Activated T-helper 1 cell treated with Interleukin-2 at 50 U/mL for 16 hours (primary cell): ENCODE measurements around the gene ADAM12.

ENCODE experiments used
- DNase-seq: peaks from one replicate; pipeline ENCODE4 v3.0.0-alpha.2; 2020; ENCODE audit warnings: low read depth

The ADAM12 gene

DNA sequence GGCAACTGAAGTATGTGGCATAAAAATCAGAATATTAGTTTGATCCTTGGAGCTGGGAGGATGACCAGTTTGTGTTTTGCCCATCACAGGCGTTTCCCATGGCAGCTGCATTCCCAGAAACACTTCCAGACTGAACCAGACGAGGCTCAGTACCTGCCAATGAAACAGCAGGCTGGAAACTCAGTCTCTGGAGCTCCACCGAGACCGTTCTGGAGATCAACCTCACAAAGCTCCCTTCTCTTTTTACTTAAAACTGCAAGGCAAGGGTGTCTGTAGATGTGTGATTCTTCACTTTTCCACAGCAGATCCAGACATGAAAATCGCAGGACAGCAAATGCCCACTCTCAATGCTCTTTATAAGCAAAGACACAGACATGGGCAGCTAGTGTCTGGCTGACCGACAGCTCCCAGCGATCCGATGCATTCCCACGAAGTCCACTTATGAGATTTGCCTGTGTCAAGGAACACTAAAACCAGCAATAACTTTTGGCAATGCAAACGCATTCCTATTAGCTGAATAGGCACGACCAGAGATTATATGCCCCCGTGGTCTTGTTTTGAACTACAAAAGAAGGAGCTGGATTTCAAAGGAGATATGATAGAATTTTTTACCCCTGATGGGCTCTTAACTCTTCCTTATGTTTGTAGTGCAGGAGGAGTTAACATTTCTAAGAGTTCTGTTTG is 72.6 kb downstream of the ADAM12 start:
- DNase-seq, result no peak

DNA sequence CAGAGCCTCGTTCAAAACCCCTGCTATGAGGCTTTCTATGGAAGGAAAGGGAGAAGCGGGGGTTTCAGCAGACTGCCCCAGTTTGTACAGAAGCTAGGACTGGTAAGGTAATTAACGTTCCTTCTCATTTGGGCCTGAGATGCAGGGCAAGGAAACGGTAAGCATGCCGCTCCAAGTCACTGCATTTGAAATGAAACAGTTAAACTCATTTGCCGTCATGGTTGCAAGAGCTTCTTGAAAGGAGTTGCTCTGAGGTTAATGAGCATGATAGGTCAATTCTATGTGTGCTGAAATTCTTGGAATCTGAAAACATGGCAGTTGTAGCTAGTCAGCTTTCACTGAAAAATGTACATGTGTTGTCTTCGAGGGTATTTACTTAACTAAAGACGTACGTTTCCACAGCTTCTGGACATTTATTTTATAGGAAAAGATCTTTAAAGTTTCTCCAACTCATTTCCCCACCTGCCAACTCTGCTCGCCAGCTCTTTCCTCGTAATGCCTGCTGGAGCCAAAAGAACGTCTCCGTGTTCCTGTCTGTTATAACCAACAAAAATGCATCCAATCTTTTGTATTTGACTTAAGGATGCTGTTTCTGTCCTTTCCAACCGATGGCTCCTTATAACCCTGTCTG is 73.3 kb downstream of the ADAM12 start:
- DNase-seq, result no peak

DNA sequence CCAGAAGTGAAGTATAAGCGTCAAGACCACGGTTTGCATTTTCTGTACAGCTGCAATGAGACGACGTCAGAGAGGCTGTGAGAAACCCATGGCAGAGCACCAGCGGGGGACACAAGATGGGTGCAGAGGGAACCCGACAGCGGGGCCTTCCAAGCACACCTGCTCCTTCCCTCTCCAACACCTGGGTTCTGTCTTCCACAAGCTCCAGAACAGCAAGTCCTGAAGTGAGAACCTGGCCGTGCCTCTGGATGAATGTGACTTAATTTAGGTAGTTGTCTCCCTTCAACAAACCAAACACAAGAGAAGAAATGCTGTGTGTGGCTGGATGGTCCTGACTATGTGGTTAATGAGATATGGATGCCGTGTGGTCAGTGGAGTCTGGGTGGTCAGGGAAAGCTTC is 76.1 kb downstream of the ADAM12 start:
- no peak for DNase-seq

DNA sequence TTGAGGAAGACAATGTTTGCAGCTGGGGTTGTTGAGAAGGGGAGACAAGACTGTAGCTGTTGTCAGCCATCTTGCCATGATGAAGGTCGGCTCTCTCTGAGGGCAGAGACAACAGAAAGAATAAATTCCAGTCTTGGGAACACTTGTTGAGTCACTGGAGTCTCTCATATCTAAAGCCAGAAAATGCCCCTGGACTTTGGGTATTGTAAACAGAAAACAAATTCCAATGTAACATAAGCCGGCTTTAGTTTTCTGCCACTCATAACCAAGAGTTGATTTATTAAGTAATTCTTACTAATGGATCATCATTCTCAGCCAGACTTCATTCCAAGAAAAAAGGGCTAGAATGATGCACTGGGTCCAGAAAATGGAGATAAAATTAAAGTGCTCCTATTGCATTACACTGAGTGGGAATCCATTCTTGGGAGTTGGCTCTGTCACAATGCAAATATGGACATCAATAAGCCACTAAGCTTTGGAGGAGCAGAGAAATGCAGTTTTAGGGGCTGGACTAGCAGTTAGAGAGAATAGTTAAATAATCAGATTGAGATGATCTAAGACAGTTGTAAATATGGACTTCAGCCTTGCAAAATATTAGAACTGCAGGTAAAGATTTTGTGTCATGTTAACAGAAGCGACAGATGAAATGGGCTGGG is 78.9 kb downstream of the ADAM12 start:
- DNase-seq, result no peak

DNA sequence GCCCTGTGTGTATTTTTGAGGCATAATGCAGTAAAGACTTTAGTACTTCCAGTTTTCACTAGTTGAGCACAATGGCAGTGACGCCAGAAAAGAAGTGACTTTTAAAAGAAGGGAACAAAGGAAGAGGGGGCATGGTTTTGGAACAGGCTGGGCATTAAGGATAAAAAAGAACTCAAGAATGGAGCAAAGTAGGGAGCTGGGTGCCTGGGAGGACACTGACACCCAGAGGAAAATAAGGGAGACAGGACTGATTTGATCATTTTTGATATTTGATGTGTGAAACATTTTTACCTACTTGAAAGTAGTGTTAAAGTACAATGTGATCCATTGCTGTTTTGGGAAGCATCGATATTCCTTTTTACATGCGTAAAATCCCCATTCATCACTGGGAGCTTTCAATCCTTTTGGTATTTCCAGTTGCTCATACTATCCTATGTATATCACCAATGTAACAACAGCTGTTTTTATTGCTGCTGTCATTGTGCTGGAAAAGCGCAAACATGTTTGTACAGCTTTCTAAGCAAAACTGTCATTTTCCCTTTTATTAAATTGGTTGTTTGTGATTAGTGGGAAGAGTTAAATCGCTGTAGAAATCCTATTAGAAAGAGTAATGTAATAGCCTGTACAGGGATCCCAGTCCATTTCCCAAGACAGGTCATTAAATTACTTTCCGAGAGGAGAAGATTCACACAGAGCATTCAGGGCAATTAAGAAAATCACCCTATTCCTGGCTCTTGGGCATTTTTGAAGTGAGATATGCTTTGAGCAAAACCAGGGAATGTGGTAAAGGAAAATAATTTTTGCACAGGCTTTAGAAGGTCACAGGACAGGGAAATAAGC is 85.2 kb downstream of the ADAM12 start:
- no peak for DNase-seq

DNA sequence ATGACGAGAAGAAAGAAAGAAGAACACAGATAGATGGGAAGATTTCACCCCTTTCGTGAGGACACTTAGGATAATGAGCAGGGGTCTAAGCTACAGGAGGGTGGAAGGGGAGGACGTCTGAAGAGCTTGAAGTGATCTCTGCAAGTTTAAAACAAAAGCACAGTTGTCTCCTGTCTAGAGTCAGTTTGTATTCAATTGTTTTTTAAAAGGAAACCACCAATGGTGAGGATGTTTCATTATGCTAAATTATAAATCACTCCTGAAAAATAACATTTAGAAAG is 85.9 kb downstream of the ADAM12 start:
- no peak for DNase-seq

DNA sequence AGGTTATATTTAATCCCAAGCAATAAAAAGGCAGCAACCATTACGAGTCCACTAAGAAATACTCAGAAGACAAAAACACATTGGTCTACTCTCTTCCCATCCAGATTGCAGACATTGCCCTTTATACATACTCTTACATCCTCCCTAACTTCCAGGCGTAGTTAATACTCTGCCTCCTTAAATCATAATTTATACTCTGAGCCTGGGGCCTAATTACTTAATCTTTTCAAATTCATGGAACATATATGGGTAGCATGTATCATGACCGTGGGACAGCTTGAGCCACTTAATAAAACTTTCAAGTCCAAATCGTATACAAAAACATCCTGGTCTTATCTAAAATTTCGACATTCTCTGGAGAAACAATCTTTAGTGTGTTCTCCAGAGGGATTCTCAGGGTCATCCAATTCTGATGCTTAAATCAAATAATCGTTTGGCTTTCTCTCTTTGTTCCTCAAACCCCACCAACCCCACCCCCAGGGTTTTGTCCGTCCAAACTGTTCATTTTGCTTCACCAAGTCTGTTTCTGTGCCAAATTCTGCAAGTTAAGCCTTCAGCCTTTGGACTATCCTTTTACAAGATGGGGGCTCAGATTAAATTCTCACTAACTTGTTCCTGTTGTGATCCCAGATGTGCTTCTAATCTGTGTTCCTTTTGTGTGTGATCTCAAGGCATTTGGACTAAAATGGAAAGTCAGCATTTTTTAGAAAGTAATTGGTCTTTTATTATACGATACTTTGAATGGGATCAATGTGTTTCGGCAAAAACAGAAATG is 86.4 kb downstream of the ADAM12 start:
- DNase-seq, result no peak

DNA sequence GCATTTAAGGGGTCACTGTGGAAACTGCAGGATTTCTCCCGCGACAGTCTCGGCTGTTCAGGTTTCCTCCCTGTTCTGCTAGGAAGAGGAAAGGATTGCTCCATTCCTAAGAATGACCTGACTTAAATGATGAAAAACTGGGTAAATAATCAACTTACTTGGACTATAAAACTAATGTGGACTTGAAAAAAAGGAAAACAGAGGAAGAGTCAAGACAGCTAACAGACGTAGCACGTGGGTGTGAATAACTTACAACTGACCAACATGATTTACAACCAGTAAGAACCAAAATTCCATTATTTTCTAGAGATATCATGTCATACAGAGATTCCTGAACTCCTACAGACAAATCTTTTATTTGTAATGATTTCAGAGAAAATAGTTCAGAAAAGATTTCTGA is 93.8 kb downstream of the ADAM12 start:
- no peak for DNase-seq

DNA sequence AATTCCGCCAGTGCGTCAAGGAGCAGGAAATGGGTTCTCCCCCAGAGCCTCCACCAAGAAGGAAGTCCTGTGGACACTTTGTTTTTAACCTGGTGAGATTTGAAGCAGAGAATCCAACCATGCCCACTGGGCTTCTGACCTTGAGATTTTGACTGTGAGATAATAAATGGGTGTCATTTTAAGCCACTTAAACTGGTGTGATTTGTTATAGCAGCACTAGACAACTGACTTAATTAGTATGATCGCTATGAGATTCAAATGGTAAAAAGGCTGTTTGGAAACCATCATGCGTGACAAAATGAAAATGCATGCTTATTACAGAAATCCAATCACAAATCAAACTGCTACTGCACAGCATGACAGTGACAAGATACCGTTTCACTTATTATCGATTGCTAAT is 98.0 kb downstream of the ADAM12 start:
- no peak for DNase-seq

DNA sequence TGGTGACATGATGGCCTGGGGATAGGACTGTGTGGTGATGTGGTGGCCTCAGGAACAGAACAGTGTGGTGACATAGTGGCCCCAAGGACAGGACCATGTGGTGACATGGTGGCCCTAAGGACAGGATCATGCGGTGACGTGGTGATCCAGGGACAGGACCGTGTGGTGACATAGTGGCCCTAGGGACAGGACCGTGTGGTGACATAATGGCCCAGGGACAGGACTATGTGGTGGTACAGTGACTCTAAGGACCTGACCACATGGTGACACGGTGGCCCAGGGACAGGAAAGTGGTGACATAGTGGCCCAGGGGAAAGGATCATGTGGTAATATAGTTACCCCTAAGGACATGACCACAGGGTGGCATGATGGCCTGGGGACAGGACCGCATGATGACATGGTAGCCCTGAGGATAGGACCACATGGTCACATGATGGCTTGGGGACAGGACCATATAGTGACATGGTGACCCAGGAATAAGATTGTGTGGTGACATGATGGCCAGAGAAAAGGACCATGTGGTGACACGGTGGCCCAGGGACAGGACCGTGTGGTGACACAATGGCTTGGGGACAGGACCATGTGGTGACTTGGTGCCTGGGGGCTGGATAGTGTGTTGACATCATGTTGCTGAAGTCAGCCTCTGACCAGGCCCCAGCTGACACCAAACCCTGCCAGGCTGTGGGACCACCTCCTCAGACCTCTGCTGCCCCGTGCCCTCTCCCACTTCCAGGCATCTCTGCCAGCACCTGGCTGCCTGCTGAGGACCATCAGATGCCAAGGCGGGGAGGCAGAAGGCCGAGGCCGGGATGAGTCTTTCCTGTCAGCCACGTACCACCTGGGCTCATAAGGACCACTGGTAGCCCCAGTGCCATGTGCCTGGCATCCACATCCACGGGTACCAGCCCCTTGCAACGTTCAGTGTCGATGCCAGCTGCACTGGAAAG is 99.5 kb downstream of the ADAM12 start:
- no peak for DNase-seq

DNA sequence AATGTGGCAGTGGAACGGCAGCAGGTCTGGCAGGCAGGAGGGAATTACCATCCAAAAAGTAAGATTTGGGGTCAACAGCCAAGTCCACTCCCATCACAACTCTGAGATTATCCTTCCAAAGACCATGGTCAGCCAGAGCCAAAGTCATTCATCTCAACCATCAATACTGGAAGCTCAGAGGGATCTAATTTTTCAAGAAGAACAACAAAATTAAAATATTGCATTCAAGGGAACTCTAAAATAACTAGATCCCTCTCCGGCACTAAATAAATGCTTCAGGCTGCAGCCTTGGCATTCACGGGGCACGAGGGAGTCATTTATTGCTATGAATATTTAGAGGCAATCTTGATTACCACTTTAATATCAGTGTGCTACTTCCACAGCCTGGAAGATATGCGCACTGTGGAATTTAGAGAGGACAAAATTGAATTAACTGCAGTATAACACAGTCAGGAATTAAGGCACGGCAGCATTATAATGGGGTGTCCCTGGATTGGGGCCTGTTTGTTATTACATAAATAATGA is 102.0 kb downstream of the ADAM12 start:
- DNase-seq, result no peak

DNA sequence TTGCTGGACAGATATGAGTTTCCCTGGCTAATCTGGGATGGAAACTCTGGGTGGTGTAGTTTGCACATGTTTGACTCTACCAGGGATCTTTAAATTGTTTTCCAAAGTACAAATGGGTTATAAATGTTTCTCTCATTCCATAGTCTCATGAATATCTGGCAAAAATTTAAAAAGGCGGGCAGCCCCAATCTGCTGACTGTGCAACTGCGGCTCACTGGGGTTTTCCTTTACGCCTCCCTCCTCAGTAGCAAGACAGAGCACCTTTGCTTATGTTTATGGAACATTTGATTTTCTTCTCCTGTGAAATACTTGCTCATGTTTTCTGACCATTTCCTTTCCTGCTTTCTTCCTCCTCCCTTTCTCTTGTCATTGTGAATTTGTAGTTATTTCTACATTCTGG is 105.0 kb downstream of the ADAM12 start:
- no peak for DNase-seq

DNA sequence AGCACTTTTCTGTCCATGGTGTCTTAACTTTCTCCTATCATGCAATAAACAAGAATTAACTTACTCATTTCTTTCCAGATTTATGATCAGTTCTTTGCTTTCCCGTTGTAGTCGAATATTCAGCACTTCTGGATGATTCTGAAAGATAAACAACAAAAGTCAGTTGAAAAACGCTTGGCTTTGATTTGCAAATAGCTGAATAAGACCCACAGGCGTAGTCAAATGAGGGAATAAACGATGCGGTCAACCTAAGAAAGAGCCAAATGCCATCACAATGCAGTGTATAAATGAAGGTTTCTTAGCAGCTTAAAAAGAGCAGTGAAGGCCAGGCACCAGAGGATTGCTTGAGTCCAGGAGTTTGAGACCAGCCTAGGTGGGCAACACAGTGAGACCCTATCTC is 109.4 kb downstream of the ADAM12 start:
- DNase-seq, result no peak

DNA sequence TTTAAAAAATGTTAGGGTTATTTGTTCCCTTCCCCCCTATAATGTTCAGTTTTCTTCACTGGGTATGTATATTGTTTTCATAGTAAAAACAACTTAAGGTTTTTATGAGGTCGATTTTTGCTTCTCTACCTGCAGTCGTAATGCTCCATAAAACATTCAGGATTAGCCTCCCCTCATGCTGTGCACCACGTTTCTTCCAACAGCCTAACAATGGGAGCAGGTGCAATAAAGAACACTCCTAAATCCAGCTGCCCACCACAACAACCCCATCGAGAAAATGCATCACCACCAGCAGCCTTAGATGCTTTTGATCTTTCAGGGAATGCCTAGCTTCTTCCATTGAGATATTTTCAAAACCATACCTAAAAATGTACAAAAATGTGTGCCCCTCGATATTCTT is 111.1 kb downstream of the ADAM12 start:
- no peak for DNase-seq

DNA sequence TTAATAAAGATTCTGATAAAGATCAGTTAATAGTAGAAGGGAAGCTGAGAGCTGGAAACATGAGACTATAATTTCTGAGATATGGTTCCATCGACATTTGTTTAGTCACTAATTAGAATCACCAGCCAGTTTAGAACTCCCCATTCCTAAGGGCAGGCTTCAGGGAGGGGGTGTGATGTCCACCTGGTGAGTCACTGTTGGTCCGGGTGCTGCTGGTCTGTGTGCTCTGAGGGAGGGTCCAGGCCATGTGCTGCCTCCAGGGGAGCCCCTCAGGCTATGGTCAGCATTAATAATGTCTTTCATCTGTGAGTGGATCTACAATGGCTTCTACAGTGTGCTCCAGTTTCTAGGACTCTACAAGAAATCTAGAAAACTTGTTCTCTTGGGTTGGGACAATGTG is 115.8 kb downstream of the ADAM12 start:
- DNase-seq, result no peak

DNA sequence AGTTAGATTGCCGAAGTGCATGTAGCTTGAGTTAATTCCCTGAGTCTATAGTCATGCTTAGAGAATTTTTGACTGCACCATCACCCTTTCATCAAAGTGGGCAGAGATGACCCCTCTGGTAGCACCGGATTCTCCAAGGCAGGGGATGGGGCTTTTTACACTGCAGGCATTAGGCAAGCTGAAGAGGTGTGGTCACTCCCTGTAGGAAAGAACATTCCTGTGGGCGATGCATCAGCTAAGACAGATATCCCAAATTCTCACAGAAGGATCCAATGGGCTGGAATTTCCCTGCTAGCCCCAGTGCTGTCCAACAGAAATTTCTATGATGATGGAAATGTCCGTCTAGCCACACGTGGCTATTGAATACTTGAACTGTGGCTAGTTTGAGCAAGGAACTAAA is 118.2 kb downstream of the ADAM12 start:
- no peak for DNase-seq

DNA sequence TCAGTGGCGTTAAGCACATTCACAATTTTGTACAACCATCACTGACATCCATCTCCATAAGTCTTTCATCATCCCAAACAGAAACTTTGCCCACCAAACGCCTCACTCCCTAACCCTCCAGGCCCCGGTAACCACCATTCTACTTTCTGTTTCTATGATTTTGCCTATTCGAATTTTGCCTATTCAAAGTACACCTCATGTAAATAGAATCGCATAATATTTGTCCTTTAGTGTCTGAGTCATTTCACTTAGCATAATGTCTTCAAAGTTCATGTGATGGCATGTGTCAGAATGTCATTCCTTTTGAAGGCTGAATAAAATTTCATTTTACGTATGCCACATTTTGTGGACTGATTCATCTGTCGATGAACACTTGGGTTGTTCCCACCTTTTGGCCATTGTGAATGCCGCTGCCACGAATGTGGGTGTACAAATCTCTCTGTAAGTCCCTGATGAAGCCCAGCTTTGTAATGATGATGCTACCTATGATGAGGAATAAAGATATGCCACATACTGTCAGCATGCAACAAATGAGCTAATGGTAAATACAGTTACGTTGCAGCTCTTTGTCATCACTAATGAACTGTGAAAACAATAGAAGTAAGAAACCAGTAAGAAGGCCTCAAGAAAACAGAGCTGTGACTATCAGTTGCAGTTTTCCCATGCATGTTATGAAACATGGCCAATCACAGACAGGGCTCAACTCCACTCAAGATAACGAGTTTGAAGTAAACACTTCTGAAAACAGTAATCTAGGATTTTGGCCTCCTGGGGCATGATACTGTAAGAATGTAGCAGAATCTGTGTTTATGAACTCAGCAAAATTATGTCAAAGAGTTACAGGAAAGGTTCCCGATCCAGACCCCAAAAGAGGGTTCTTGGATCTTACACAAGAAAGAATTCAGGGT is 120.0 kb downstream of the ADAM12 start:
- DNase-seq, result no peak

DNA sequence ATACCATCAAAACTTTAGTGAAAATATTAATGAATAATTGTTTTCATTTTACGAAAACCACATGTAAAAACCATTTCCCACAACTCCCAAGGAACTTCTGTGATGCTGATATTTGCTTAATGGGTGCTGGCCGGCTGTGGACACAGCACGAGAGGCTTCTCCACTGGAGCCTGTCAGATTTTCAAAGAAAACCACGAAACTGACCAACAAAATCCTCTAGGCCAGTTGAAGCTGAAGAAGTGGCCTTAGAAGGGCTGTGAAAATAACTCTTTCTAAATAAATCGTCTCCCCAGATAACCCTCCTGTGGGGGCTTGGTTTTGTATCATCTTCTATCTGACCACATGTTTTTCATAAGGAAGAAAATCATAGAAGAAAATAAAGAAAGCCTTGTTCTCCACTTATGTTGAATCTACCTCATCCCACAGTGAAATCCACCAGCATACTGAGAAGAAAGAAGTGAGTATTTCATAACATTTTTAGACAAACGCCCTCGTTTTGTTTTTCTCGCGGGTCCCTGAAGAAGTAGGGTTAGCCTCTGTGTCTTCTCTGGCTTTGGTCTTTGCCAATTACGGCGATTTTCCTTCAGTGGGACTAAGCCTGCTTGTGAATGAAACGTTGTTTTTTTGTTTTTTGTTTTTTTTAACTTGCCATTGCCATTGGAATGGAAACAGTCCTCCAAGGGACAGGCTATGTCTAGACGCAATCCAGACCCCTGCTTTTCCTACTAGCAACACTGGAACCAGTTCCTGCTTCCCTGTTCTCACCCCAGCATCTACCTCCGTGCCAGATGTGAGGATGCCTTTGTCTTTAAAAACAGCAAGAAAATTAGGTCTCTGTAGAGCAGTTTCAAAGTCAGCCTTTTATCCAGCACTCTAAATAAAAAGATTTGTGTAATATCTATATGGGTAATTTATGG is 123.9 kb downstream of the ADAM12 start:
- DNase-seq, result no peak
